NCI-H82 treated with DMSO at 0.1 percent for 48 hours (cell line): Measurements from ENCODE around the gene MAMLD1.

Experiments used
- DNase-seq: peaks from one replicate; lab custom pipeline; 2025; ENCODE audit not compliant: unreplicated experiment; lab: John Stamatoyannopoulos, UW

The MAMLD1 gene

DNA sequence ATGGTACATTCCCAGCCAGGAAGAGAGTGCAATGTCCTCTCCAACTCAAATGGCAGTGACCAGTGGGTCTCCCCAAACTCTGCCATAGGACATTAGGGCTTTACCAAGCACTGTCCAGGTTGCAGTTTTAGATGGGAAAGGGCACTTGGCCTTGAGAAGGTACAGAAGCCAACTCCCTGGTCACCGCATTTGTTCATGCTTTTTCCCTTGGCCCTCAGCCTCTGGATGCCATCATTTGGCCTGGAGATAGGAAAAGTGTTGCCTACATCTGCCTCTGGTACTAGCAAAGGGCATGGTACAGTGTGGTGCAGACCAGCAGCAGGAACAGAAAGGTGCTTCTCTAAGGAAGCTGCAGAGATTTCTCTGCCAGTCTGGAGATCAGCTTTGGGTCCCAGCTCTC, 93.8 kb downstream of the MAMLD1 start:
- no peak for DNase-seq

DNA sequence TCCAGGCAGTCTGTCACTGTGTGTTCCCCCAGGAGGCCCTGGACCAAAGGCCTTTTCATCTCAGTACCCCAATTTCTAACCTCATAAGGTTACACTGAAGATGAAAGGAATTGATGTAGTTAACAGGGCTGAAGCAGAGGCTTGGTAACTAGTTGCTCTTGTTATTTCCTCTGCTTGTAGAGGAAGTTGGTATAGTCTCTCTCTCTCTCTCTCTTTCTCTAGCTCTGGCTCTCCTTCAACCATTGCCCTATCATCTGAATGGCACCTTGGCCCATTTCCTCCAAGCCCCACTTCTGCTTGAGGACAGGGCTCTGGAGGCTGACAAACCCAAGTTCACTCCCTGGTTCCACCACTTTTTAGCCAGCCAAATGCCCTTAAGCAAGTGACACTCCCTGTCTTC, 96.1 kb downstream of the MAMLD1 start:
- no peak for DNase-seq

- no peak for DNase-seq
Measured at GRCh38 chrX:150460063-150460462, 96.9 kb downstream of the MAMLD1 start.

GRCh38 chrX:150460781-150461180, 97.7 kb downstream of the MAMLD1 start:
- peak; percentile 7 for DNase-seq

- DNase-seq = no peak
Measured at GRCh38 chrX:150463566-150463965, 100.4 kb downstream of the MAMLD1 start.

DNA sequence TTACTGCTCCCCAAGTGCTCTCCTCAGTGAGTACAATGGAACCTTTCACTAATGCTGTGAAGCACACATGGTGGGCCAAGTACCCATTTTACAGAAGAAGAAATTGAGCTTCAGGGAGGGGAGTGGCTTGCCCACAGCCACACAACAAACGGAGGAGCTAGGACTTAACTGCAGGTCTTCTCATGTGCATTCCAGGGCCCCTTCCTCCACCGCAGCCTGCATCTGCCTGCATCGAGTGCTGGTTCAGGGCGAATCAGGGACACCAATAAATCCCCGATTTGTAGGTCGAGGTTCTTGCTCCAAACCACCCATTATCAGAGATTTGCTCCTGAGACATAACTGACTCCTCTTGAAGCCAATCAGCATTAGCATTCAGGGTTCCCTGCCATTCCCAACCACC, 100.9 kb downstream of the MAMLD1 start:
- no peak for DNase-seq

DNA sequence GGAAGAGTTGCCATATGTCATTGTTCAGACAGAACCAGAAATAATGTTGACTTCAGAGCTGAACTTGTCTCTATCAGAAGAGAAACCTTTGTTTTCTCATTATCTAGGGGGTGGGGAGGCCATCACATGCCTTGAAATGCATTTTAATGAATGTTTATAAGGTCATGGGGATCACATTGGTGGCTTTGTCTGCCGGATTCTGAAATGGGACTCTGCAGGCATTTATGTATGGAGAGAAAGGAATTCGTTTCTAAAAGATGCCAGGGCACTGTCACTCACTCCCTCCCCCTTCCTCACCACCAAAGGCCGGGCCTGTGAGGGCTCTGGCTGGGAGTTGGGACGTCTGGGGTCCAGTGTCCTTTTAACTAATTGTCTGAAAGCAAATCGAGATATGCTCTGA, 102.2 kb downstream of the MAMLD1 start:
- DNase-seq = no peak

DNA sequence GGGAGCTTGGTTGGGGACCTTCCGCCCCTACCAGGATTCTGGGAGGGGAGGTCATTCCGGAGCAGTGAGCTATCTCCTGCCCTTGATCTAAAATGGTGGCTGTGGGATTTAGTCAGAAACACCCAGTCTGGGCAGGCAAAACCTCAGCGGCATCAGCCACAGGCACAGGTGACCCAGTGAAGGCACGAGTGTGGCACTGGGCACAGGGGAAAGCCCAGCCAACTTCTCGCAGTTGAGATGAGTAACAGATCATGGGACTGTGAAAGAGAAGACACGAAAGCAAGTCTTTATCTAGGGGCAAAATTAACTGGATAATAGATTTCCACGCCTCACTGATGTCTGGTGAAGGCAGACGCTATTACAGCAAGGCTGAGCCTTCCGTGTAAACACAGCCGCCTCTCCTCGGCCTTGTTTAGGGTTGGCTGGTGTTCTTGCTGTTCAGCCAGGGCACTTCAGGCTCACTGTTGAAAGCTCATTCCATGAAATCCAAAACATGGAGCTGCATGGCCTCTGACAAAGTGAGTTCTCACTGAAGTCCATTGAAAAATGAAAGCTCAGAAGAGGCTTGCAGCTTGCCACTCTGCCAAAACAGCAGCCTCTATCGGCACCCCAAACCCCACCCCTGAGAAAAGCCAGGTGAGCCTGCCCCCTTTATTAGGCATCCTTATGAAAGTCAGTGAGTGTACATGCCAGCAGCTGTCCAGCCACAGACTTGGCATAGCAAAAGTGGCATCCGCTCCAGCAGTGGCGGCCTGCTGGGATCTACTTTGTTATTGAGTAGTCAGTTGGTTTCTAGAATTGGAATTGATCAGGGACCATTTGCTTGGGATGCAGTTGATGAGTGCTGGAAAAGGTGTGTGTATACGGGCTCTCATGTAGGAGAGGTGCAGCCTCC, 103.0 kb downstream of the MAMLD1 start:
- no peak for DNase-seq

- DNase-seq = no peak
Measured at GRCh38 chrX:150472306-150472705, 109.2 kb downstream of the MAMLD1 start.

DNA sequence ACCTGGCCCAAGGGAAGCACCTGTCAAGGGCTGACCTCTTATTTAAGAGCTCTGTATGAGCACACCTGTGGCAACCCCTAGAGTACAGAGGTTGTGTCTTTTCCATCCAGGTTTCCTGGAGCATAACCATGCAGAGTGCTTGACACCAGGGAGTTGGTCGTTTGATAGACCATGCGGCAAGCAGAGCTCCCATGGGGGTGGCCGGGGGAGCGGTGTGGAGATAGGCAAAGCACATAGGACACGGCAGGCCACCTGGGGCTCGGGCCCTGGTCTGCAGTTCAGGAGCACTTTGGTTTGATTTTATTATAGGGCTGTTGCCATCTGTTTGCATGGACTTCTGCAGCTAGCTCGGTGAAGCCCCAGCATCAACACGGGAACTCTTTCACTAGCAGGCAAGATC, 110.3 kb downstream of the MAMLD1 start:
- DNase-seq = no peak

GRCh38 chrX:150475461-150475860, 112.3 kb downstream of the MAMLD1 start:
- no peak for DNase-seq

DNA sequence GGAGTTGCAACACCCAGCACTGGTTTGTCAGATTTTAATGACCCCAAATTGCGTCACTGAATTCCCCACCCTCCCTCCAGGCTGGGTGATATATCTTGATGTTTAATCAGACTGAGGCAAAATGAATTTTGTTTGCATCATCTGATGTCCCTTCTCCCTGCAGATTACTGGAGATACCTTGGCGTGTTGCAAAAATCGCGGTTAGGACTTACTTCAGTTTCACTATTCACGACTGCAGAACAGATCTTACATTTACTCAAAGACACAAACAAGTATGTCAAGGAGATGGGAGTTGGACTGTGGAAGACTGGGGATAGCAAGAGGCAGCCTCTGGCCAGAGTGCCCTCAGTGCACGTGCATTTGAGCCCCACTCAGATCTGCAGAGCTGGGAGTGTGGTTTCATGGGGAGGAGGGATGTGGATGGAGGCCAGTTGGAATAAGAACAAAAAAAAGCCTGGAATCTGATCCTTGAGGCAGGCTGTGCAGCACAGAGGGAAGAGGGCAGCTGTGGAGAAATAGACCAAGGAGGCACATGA, 113.1 kb downstream of the MAMLD1 start:
- DNase-seq = no peak

DNA sequence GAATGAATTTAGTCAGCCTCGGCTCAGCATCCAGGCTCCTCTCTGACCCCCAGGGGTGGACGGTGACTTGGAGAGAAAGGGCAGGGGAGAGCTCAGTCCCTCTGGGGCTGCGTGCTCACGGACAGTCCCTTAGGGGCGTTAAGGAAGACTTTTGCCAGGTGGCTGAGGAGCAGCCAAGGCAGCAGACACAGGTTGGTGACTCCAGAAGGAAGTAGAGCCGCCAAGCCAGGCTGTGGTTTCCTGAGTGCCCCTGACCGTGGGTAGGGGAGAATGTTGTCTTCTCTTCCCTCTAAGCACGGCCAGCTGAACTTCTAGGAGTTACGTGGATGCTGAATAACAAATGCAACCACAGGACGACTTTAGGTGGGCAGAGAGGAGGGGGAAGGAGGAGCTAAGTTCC, 114.3 kb downstream of the MAMLD1 start:
- no peak for DNase-seq

DNA sequence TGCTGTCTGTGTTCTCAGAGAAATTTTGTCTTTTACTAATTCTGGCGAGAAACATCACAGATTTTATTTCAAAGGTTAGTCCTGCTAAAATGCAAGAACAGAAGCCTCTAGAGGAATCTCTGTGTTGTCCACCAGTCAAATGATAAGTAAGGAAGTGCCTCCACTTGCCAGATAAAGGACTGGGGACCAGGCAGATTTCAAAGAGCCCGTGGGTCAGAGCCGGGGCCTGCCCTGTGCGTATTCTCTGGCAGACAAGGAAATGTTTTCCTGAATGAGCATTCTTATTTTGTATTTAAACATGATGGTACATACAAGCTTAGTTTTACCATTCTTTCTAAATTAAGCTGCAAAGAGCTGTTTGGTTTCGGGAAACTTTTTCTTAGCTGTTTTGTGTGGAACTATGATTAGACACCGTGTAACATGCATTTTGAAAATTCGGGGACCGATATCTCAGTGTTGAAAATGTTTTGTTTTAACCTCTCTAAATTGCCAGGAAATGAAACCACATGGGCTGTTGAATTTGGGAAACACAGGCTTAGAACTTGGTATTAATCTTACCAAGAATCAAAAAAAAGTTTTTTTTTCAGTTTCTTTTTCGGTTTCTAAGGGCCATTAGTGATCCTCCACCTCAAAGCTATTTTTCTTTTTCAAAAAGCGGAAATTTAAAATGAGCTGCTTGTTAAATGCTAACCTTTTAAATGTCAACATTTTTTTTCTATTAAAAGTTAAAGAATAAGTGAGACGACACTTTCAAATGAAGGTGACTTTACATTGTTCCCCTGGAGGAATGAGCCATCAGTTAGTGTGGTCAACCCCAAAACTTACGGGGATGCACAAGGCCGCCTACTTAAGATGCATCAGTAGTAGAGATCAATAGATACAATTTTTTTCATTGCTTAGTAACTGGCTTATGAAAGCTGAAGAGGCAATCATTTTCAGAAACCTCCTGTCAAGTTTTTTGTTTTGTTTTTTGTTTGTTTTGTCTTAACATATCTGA, 115.7 kb downstream of the MAMLD1 start:
- DNase-seq = no peak

GRCh38 chrX:150482537-150483206, 119.6 kb downstream of the MAMLD1 start:
- no peak for DNase-seq

DNA sequence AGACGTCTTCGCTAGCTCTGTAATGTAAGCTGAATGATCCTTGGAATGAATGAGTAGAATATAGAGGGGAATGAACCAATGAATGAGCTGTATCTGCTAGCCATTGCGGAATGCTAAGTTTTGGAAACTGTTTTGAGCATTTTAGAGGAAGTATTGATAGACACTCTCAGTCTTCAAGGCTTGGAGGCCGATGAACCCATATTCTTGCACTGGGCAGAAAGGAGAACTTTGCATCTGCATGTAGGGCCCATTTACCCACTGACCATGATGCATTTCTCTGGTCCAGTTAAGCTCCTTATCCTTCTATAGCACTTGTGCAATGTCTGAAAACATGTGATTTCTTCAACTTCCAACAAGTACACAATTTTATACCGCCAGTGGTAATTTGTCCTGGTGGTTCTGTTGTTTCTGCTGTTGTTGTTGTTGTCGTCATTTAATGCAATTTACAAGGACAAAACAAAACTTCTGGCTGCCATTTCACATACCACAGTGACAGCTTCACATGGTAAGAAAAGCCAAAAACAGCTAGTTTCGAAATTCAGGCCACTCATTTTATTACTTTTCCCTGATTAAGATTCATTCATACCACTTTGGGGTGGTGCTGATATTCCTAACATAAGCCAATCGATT, 120.4 kb downstream of the MAMLD1 start:
- DNase-seq = no peak

GRCh38 chrX:150486011-150486410, 122.9 kb downstream of the MAMLD1 start:
- peak; percentile 10 for DNase-seq

- no peak for DNase-seq
Measured at GRCh38 chrX:150487369-150488094, 124.4 kb downstream of the MAMLD1 start.

- DNase-seq = no peak
Measured at GRCh38 chrX:150489359-150490015, 126.4 kb downstream of the MAMLD1 start.
